Natural killer cell (primary cell): ENCODE data around the gene RAB3D. TPM values are rescaled to one million over a fixed set of nuclear protein-coding genes. Genes with fewer than 3 reads are reported as not detected.
A peak's percentile ranks its signal among the peaks of the same experiment; 100 is the strongest.

Experiments used
- ATAC-seq, 3 donors: fragments of 150-1000 bp in 2 of 3; fragments of 200-7000 bp in 1 of 3; cut with Tn5 transposase; 1 replicate in 1 of 3; 2 replicates in 2 of 3; pipeline ENCODE4 v1.10.0; 2021; ENCODE audit warnings: mild to moderate bottlenecking in 2 of 3, moderate library complexity in 2 of 3
- DNase-seq, 2 donors: peaks; one replicate each; pipeline versions ENCODE4 v3.0.0 to v3.0.0-alpha.2; 2013 to 2021; ENCODE audit warnings: mixed read lengths in 1 of 2
- H3K27ac ChIP-seq: one replicate; pipeline ENCODE4 v1.5.1; 2013; ENCODE audit warnings: mild to moderate bottlenecking, low read length
- H3K27me3 ChIP-seq: one replicate; pipeline ENCODE4 v1.6.1; 2013; ENCODE audit warnings: low read length; ENCODE audit not compliant: control insufficient read depth, insufficient read depth
- H3K36me3 ChIP-seq: one replicate; pipeline ENCODE4 v1.6.1; 2013; ENCODE audit warnings: low read length; ENCODE audit not compliant: control insufficient read depth, insufficient read depth
- H3K4me1 ChIP-seq: one replicate; pipeline ENCODE4 v1.6.1; 2013; ENCODE audit warnings: low read length; ENCODE audit not compliant: control insufficient read depth, insufficient read depth
- H3K4me3 ChIP-seq: one replicate; pipeline ENCODE4 v1.5.1; 2013; ENCODE audit warnings: low read length
- H3K9me3 ChIP-seq: one replicate; pipeline ENCODE4 v1.6.1; 2013; ENCODE audit warnings: low read length; ENCODE audit not compliant: control insufficient read depth, insufficient read depth
- H3K27ac Mint-ChIP-seq, 2 donors: one replicate each; pipeline ENCODE4 v1.8.0; 2022; ENCODE audit warnings: mild to moderate bottlenecking in 2 of 2, mixed read lengths in 2 of 2, moderate library complexity in 1 of 2
- H3K27me3 Mint-ChIP-seq, 2 donors: one replicate each; pipeline ENCODE4 v1.8.0; 2022; ENCODE audit warnings: low read depth in 2 of 2, mixed read lengths in 2 of 2
- H3K36me3 Mint-ChIP-seq: one replicate; pipeline ENCODE4 v1.8.0; 2022; ENCODE audit warnings: mixed read lengths
- H3K4me1 Mint-ChIP-seq, 2 donors: one replicate each; pipeline ENCODE4 v1.8.0; 2022; ENCODE audit warnings: mixed read lengths in 2 of 2
- H3K4me3 Mint-ChIP-seq: one replicate; pipeline ENCODE4 v1.8.0; 2022; ENCODE audit warnings: mild to moderate bottlenecking, moderate library complexity, mixed read lengths
- H3K9me3 Mint-ChIP-seq, 2 donors: one replicate each; pipeline ENCODE4 v1.8.0; 2022; ENCODE audit warnings: mixed read lengths in 2 of 2
- WGBS: methylation state at CpG from one replicate; pipeline ENCODE4 v1.1.7; 2013; ENCODE audit warnings: missing lambda C conversion rate; ENCODE audit not compliant: insufficient coverage; 5-methylcytosine and 5-hydroxymethylcytosine counted together
- intact Hi-C: fragments of 100-400 bp; cut with micrococcal nuclease; formaldehyde crosslinking; loops from one replicate; pipeline ENCODE4 v1.14.2; 2022
- total RNA-seq, 4 donors: library from RNA; stranded (reverse); fragments of 120-200 nt in 1 of 4; gene quantifications; one replicate each; pipeline versions ENCODE4 v1.2.3 to v1.2.4, GENCODE V29; 2013 to 2022
- TF ChIP-seq, protein P1 (sequence below): fragments of 200-600 bp; IDR thresholded peaks from one replicate; pipeline ENCODE4 v1.8.0; 2022; ENCODE audit warnings: antibody characterized with exemption

Gene RAB3D, protein sequence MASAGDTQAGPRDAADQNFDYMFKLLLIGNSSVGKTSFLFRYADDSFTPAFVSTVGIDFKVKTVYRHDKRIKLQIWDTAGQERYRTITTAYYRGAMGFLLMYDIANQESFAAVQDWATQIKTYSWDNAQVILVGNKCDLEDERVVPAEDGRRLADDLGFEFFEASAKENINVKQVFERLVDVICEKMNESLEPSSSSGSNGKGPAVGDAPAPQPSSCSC
- total RNA-seq = 10 to 100 TPM; 14.3 to 20.0 (median 15.7) TPM
- 4.4 TPM for total RNA-seq (2013)

DNA sequence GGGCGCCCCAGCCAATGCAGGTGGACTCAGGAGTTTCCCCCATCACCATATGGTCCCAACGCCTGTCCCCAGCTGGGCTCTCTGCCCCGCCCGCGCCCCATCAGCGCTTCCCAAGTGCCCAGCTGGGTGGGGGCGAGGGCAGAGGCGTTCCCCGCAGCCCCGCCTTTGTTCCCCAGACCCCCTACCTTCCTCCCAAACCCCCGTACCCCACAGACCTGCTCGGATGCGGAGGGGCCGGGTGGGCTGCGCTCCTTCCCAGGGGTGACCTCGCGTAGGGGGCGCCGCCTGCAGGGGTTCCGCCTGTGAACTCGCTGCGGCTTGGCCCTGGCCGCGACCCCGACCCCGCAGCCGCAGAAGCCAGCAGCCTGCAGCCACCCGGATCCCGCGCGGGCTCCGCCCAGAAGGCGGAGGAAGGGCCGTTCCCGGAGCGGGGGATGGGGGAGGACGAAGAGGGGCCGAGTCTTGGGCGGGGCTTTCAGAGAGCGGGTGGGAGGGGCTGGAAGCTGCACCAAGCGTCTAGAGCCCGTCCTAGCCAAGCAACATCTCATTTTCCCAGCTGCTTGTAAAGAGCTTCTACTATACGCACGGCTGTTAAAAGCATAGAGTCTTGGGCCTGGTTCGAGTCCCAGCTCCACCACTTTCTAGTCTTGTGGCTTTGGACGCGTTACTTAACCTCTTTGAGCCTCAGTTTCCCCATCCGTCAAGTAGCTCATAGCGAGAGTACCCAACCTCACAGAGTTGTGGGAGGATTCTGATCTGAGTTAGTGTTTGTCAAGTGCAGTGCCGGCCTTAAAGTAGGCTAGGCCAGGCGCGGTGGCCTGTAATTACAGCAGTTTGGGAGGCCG, at the start of gene RAB3D:
RAB3D (minus strand) TSS at position 404 of the 845 bp plus-strand sequence. CDS start 2,258 bp downstream, outside the sequence.
- Histone ChIP-seq H3K36me3 (no peaks in the 10 kb centered on the region), H3K27ac (no peak within 1 kb of the TSS), H3K9me3 (no peaks in the 10 kb centered on the region), H3K4me3 (peak within 1 kb of the TSS; percentile 45), H3K27me3 (no peaks in the 10 kb centered on the region), H3K4me1 (peaks cover 33% of the 10 kb centered on the region)
- H3K27ac Mint-ChIP-seq = peak within 1 kb of the TSS; percentile 26 to 81
- intact Hi-C loops = no loop called here
- peak within 1 kb of the TSS; percentile 87 for H3K4me3 Mint-ChIP-seq
- TF ChIP-seq, protein P1, sequence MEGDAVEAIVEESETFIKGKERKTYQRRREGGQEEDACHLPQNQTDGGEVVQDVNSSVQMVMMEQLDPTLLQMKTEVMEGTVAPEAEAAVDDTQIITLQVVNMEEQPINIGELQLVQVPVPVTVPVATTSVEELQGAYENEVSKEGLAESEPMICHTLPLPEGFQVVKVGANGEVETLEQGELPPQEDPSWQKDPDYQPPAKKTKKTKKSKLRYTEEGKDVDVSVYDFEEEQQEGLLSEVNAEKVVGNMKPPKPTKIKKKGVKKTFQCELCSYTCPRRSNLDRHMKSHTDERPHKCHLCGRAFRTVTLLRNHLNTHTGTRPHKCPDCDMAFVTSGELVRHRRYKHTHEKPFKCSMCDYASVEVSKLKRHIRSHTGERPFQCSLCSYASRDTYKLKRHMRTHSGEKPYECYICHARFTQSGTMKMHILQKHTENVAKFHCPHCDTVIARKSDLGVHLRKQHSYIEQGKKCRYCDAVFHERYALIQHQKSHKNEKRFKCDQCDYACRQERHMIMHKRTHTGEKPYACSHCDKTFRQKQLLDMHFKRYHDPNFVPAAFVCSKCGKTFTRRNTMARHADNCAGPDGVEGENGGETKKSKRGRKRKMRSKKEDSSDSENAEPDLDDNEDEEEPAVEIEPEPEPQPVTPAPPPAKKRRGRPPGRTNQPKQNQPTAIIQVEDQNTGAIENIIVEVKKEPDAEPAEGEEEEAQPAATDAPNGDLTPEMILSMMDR = no peak
- no peaks in the 10 kb centered on the region for H3K9me3 Mint-ChIP-seq
- no peaks in the 10 kb centered on the region for H3K27me3 Mint-ChIP-seq
- peaks cover 18 to 33% of the 10 kb centered on the region in 2 donors for H3K4me1 Mint-ChIP-seq
- no peaks in the 10 kb centered on the region for H3K36me3 Mint-ChIP-seq
- WGBS = 9% methylated on average over 53 of the region's 53 CpGs
- DNase-seq (peak; percentile 62 to 83), ATAC-seq (peak; percentile 90 to 95 (median 92))

DNA sequence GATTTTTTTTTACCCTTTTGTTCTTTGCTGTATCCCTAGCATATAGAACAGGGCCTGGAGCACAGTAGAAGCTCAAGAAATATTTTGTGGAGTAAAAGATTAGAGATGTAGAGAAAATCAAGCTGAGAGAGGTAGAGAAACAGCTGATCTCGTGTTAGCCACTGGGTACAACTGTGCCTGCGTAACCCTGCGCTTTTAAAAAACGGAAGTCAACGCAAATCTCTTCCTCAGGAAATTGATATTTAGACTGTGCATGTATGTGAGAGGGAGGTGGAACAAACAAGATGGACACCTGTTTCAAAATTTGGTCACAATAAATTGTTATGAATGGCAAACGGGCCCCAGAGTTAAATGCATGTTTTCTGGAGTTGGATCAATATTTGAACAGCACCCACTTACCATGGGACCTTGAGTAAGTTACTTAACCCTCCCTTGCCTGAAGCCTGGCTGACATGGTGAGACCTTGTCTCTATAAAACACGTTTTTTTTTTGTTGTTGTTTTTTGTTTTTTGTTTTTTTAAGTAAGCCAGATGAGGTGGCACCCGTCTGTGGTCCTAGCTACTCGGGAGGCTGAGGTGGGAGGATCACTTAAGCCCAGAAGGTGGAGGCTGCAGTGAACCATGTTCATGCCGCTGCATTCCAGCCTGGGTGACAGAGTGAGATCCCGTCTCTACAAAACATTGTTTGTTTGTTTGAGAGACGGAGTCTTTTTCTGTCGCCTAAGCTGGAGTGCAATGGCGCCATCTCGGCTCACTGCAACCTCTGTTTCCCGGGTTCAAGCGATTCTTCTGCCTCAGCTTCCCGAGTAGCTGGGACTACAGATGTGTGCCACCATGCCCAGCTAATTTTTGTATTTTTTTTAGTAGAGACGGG, 47.9 kb upstream of the RAB3D start:
- Mint-ChIP-seq H3K36me3 (no peaks in the 10 kb centered on the region), H3K4me1 (peaks cover 5 to 10% of the 10 kb centered on the region in 2 donors), H3K27me3 (peaks cover 0 to 14% of the 10 kb centered on the region in 2 donors), H3K9me3 (no peaks in the 10 kb centered on the region), H3K4me3 (no peak overlapping the region), H3K27ac (no peak overlapping the region)
- Histone ChIP-seq H3K27ac (no peak overlapping the region), H3K27me3 (peaks cover 10% of the 10 kb centered on the region), H3K4me3 (no peak overlapping the region), H3K4me1 (peaks cover 25% of the 10 kb centered on the region), H3K9me3 (peaks cover 5% of the 10 kb centered on the region), H3K36me3 (no peaks in the 10 kb centered on the region)
- WGBS = 61% methylated on average over 19 of the region's 19 CpGs
- TF ChIP-seq, protein P1 = no peak
- peak in 1 of 2 donors; percentile 28 for DNase-seq
- intact Hi-C loops = no loop called here
- no peak for ATAC-seq

DNA sequence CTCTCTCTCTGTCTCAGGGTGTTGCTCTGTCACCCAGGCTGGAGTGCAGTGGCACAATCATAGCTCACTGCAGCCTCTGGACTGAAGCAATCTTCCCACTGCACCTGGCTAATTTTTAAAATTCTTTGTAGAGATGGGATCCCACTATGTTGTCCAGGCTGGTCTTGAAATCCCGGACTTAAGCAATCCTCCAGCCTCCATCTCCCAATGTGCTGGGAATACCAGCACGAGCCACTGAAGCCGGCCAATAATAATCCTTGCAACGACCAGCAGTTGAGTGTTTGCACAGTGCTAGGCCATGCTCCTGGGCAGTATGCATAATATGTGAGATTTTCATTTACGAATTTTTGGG, 45.3 kb upstream of the RAB3D start:
- H3K36me3 Mint-ChIP-seq = no peaks in the 10 kb centered on the region
- no peaks in the 10 kb centered on the region for H3K36me3 ChIP-seq
- TF ChIP-seq, protein P1 = no peak
- 91% methylated on average over 5 of the region's 5 CpGs for WGBS
- no peaks in the 10 kb centered on the region for H3K9me3 ChIP-seq
- peaks cover 14% of the 10 kb centered on the region for H3K27me3 ChIP-seq
- no peak overlapping the region for H3K27ac ChIP-seq
- no peak overlapping the region for H3K4me3 Mint-ChIP-seq
- ATAC-seq (no peak), DNase-seq (no peak)
- intact Hi-C loops = loop anchor here (5.0 kb wide), 1 partner anchor 38 kb away; no protein-coding TSS in a partner anchor
- peaks cover 48% of the 10 kb centered on the region for H3K4me1 ChIP-seq
- peaks cover 0 to 22% of the 10 kb centered on the region in 2 donors for H3K27me3 Mint-ChIP-seq
- no peak overlapping the region for H3K4me3 ChIP-seq
- peaks cover 23 to 31% of the 10 kb centered on the region in 2 donors for H3K4me1 Mint-ChIP-seq
- no peak overlapping the region for H3K27ac Mint-ChIP-seq
- no peaks in the 10 kb centered on the region for H3K9me3 Mint-ChIP-seq
